Esophagus (tissue), 2 donors: Measurements from ENCODE around the gene SYNGR2. TPM values are rescaled to one million over a fixed set of nuclear protein-coding genes. Genes with fewer than 3 reads are reported as not detected.

Experiments used
- H3K27ac ChIP-seq, 2 donors: one replicate each; pipeline ENCODE4 v1.5.1; 2013; ENCODE audit warnings: low read depth in 2 of 2, mild to moderate bottlenecking in 2 of 2, inconsistent platforms in 1 of 2, low read length in 1 of 2, moderate library complexity in 1 of 2
- H3K27me3 ChIP-seq, 2 donors: one replicate each; pipeline ENCODE4 v1.6.1; 2013; ENCODE audit warnings: low read length in 2 of 2, control low read depth in 1 of 2, mild to moderate bottlenecking in 1 of 2; ENCODE audit not compliant: insufficient read depth in 2 of 2, control insufficient read depth in 1 of 2
- H3K36me3 ChIP-seq, 2 donors: one replicate each; pipeline ENCODE4 v1.6.1; 2013; ENCODE audit warnings: low read length in 1 of 2; ENCODE audit not compliant: control insufficient read depth in 2 of 2, insufficient read depth in 2 of 2
- H3K4me1 ChIP-seq, 2 donors: one replicate each; pipeline ENCODE4 v1.6.1; 2013; ENCODE audit warnings: low read length in 1 of 2; ENCODE audit not compliant: control insufficient read depth in 2 of 2, insufficient read depth in 2 of 2
- H3K4me3 ChIP-seq, 2 donors: one replicate each; pipeline ENCODE4 v1.5.1; 2013; ENCODE audit warnings: low read length in 2 of 2, mild to moderate bottlenecking in 2 of 2, low read depth in 1 of 2, moderate library complexity in 1 of 2
- H3K9me3 ChIP-seq, 2 donors: one replicate each; pipeline ENCODE4 v1.6.1; 2013; ENCODE audit warnings: mild to moderate bottlenecking in 2 of 2, low read depth in 1 of 2, low read length in 1 of 2, moderate library complexity in 1 of 2; ENCODE audit not compliant: control insufficient read depth in 2 of 2, insufficient read depth in 1 of 2
- WGBS, 2 donors: extraction: QIAGEN DNeasy Blood & Tissue Kit; methylation state at CpG; one replicate each; pipeline ENCODE4 v1.1.7; 2013; 5-methylcytosine and 5-hydroxymethylcytosine counted together
- polyA plus RNA-seq, 2 donors: library from polyadenylated mRNA; stranded (reverse); fragments of 200-250 nt; gene quantifications; one replicate each; pipeline ENCODE4 v1.2.3, GENCODE V29; 2013
- donor health status: healthy with polysubstance abuse.
- donor health status: Bipolar disorder and iron deficiency.

Gene SYNGR2
- polyA plus RNA-seq, 2 donors: 52.3 to 96.4 TPM

GRCh38 chr17:78124081-78124835 lies 44.1 kb upstream of the SYNGR2 start:
- peaks cover 0 to 34% of the 10 kb centered on the region in 2 donors for H3K36me3 ChIP-seq
- H3K27ac ChIP-seq: no peak overlapping the region
- no peak overlapping the region for H3K4me3 ChIP-seq
- 73 to 79% methylated on average over 27 to 30 of the region's 30 CpGs for WGBS, 2 donors
- H3K9me3 ChIP-seq: no peaks in the 10 kb centered on the region
- H3K27me3 ChIP-seq: no peaks in the 10 kb centered on the region
- H3K4me1 ChIP-seq: peaks cover 3 to 23% of the 10 kb centered on the region in 2 donors

- no peaks in the 10 kb centered on the region for H3K27me3 ChIP-seq
- peaks cover 3 to 27% of the 10 kb centered on the region in 2 donors for H3K4me1 ChIP-seq
- H3K9me3 ChIP-seq: no peaks in the 10 kb centered on the region
- 71 to 76% methylated on average over 11 to 12 of the region's 12 CpGs for WGBS, 2 donors
- H3K36me3 ChIP-seq: peaks cover 0 to 34% of the 10 kb centered on the region in 2 donors
- no peak overlapping the region for H3K27ac ChIP-seq
- no peak overlapping the region for H3K4me3 ChIP-seq
Measured at GRCh38 chr17:78124836-78125137, 43.6 kb upstream of the SYNGR2 start.

GRCh38 chr17:78125138-78125913 lies 43.1 kb upstream of the SYNGR2 start:
- no peaks in the 10 kb centered on the region for H3K27me3 ChIP-seq
- H3K4me1 ChIP-seq: peaks cover 3 to 28% of the 10 kb centered on the region in 2 donors

GRCh38 chr17:78125976-78126894 lies 42.1 kb upstream of the SYNGR2 start:
- Histone ChIP-seq H3K36me3 (peaks cover 0 to 29% of the 10 kb centered on the region in 2 donors), H3K9me3 (no peaks in the 10 kb centered on the region), H3K4me3 (peak overlapping the region in 1 of 2 donors; percentile 9), H3K27me3 (no peaks in the 10 kb centered on the region), H3K27ac (peak overlapping the region in 1 of 2 donors; percentile 9), H3K4me1 (peaks cover 3 to 29% of the 10 kb centered on the region in 2 donors)
- WGBS, 2 donors: 65 to 68% methylated on average over 24 to 25 of the region's 25 CpGs

More at GRCh38 chr17:78125138-78125913, 43.1 kb upstream of the SYNGR2 start:
- Histone ChIP-seq H3K36me3 (peaks cover 0 to 34% of the 10 kb centered on the region in 2 donors), H3K9me3 (no peaks in the 10 kb centered on the region), H3K4me3 (peak overlapping the region in 1 of 2 donors; percentile 2), H3K27ac (no peak overlapping the region)
- WGBS, 2 donors: 73 to 75% methylated on average over 37 to 39 of the region's 39 CpGs

- peaks cover 7 to 31% of the 10 kb centered on the region in 2 donors for H3K4me1 ChIP-seq
- H3K27ac ChIP-seq: peak overlapping the region; percentile 37 to 81
- no peaks in the 10 kb centered on the region for H3K27me3 ChIP-seq
- 65% methylated on average over 6 of the region's 6 CpGs for whole genome bisulfite sequencing, 2 donors
- peaks cover 0 to 24% of the 10 kb centered on the region in 2 donors for H3K36me3 ChIP-seq
- no peaks in the 10 kb centered on the region for H3K9me3 ChIP-seq
- peak overlapping the region; percentile 9 to 61 for H3K4me3 ChIP-seq
Measured at GRCh38 chr17:78126895-78127238, 41.5 kb upstream of the SYNGR2 start.

- Histone ChIP-seq H3K4me3 (peak overlapping the region; percentile 61 to 65), H3K4me1 (peaks cover 9 to 34% of the 10 kb centered on the region in 2 donors), H3K27me3 (no peaks in the 10 kb centered on the region), H3K9me3 (no peaks in the 10 kb centered on the region), H3K27ac (peak overlapping the region; percentile 81 to 82), H3K36me3 (peaks cover 0 to 19% of the 10 kb centered on the region in 2 donors)
- 16 to 21% methylated on average over 25 of the region's 25 CpGs for WGBS, 2 donors
Measured at GRCh38 chr17:78127239-78127887, 41.0 kb upstream of the SYNGR2 start.

GRCh38 chr17:78127888-78128550 lies 40.4 kb upstream of the SYNGR2 start:
- Histone ChIP-seq H3K9me3 (no peaks in the 10 kb centered on the region), H3K27ac (peak overlapping the region; percentile 81 to 82), H3K4me3 (peak overlapping the region; percentile 61 to 65), H3K36me3 (peaks cover 0 to 13% of the 10 kb centered on the region in 2 donors), H3K27me3 (no peaks in the 10 kb centered on the region), H3K4me1 (peaks cover 9 to 39% of the 10 kb centered on the region in 2 donors)
- WGBS, 2 donors: 3 to 4% methylated on average over 39 of the region's 39 CpGs

- Histone ChIP-seq H3K4me1 (peaks cover 9 to 40% of the 10 kb centered on the region in 2 donors), H3K36me3 (peaks cover 0 to 11% of the 10 kb centered on the region in 2 donors), H3K27ac (peak within 1 kb of the TSS; percentile 81 to 82), H3K4me3 (peak within 1 kb of the TSS; percentile 61 to 65), H3K27me3 (no peaks in the 10 kb centered on the region), H3K9me3 (no peaks in the 10 kb centered on the region)
- 4% methylated on average over 39 to 52 of the region's 54 CpGs for WGBS, 2 donors
Measured at GRCh38 chr17:78128551-78129350, 39.6 kb upstream of the SYNGR2 start, which contains the start of gene TMC6. Gene TMC6, minus strand, starts transcription at chr17:78128755. Its CDS starts 1,923 bp downstream, at chr17:78126832.
